Esophagus squamous epithelium (tissue), 4 donors: ENCODE results near the gene KRT78.

Experiments used
- POLR2A ChIP-seq, 4 donors: fragments of 450-650 bp; IDR thresholded peaks; one replicate each; pipeline ENCODE4 v1.6.1; 2017; ENCODE audit warnings: antibody characterized with exemption in 4 of 4, mild to moderate bottlenecking in 4 of 4, moderate library complexity in 3 of 4
- TF ChIP-seq, protein P1 (sequence below), 6 experiments: fragments of 450-650 bp in 4 of 6; fragments of 200-600 bp in 2 of 6; sonication (generic) in 2 of 6; IDR thresholded peaks; one replicate each; pipeline ENCODE4 v1.5.1; 2016 to 2019; ENCODE audit warnings: antibody characterized with exemption in 6 of 6, mild to moderate bottlenecking in 4 of 6, moderate library complexity in 4 of 6

DNA sequence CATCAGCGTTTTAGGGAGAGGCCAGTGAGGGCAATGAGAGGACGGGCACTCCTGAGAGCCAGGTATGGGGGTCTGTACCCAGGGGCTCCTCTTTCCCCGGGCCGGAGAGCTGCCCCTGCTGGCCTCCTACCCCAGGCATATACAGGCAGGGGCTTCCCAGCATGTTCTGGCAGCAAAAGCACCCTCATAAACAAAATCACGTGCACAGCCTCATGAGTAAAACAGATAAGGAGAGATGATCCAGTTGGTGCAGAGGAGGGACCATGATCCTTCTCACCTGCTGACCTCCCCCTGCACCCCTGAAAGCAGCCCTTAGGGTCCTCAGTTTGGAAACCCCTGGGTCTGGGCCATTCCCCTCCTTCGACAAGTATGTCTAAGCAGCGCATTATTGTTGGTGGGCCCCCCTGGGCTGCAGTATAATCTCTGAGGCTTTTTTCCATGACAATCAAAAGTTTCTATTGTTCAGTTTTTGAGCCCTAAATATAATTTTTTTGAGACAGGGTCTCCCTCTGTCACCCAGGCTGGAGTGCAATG lies 29.8 kb downstream of the KRT78 start:
- TF ChIP-seq, protein P1, sequence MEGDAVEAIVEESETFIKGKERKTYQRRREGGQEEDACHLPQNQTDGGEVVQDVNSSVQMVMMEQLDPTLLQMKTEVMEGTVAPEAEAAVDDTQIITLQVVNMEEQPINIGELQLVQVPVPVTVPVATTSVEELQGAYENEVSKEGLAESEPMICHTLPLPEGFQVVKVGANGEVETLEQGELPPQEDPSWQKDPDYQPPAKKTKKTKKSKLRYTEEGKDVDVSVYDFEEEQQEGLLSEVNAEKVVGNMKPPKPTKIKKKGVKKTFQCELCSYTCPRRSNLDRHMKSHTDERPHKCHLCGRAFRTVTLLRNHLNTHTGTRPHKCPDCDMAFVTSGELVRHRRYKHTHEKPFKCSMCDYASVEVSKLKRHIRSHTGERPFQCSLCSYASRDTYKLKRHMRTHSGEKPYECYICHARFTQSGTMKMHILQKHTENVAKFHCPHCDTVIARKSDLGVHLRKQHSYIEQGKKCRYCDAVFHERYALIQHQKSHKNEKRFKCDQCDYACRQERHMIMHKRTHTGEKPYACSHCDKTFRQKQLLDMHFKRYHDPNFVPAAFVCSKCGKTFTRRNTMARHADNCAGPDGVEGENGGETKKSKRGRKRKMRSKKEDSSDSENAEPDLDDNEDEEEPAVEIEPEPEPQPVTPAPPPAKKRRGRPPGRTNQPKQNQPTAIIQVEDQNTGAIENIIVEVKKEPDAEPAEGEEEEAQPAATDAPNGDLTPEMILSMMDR (IDR thresholded peaks at IDR 0.05) = no peak
- no peak for TF ChIP-seq POLR2A (IDR thresholded peaks at IDR 0.05)
